Immature natural killer cell (primary cell): ENCODE data around the gene PPP2R2B. TPM values are rescaled to one million over a fixed set of nuclear protein-coding genes. Genes with fewer than 3 reads are reported as not detected.
A peak's percentile ranks its signal among the peaks of the same experiment; 100 is the strongest.

Source experiments
- DNase-seq, 3 donors: peaks; one replicate each; pipeline ENCODE4 v3.0.0; 2022; ENCODE audit warnings: mixed read lengths in 1 of 3
- H3K27ac Mint-ChIP-seq, 6 donors: one replicate each; pipeline ENCODE4 v1.8.0; 2020; ENCODE audit warnings: mixed read lengths in 6 of 6, mild to moderate bottlenecking in 5 of 6, inconsistent platforms in 4 of 6, moderate library complexity in 3 of 6
- H3K27me3 Mint-ChIP-seq, 3 donors: one replicate each; pipeline ENCODE4 v1.8.0; 2020 to 2021; ENCODE audit warnings: low read depth in 3 of 3, mild to moderate bottlenecking in 3 of 3, mixed read lengths in 3 of 3, moderate library complexity in 3 of 3, inconsistent platforms in 1 of 3
- H3K36me3 Mint-ChIP-seq, 3 donors: one replicate each; pipeline ENCODE4 v1.8.0; 2020; ENCODE audit warnings: mixed read lengths in 3 of 3, inconsistent platforms in 2 of 3, mild to moderate bottlenecking in 2 of 3
- H3K4me1 Mint-ChIP-seq, 2 donors: one replicate each; pipeline ENCODE4 v1.8.0; 2020; ENCODE audit warnings: inconsistent platforms in 2 of 2, mild to moderate bottlenecking in 2 of 2, mixed read lengths in 2 of 2, moderate library complexity in 1 of 2
- H3K4me3 Mint-ChIP-seq, 5 donors: one replicate each; pipeline ENCODE4 v1.8.0; 2020; ENCODE audit warnings: mild to moderate bottlenecking in 5 of 5, mixed read lengths in 5 of 5, inconsistent platforms in 3 of 5, moderate library complexity in 3 of 5
- H3K9me3 Mint-ChIP-seq, 6 donors: one replicate each; pipeline ENCODE4 v1.8.0; 2020; ENCODE audit warnings: mild to moderate bottlenecking in 6 of 6, mixed read lengths in 6 of 6, inconsistent platforms in 4 of 6, moderate library complexity in 3 of 6
- polyA plus RNA-seq, 3 donors: library from polyadenylated mRNA; unstranded; fragments of 300-500 nt; fragmentation: Illumina TruSeq; gene quantifications; one replicate each; pipeline ENCODE4 v1.2.3, GENCODE V29; 2021

PPP2R2B gene
- polyA plus RNA-seq, 3 donors from 2014 or later, result 35.6 to 62.3 (median 41.0) TPM

DNA sequence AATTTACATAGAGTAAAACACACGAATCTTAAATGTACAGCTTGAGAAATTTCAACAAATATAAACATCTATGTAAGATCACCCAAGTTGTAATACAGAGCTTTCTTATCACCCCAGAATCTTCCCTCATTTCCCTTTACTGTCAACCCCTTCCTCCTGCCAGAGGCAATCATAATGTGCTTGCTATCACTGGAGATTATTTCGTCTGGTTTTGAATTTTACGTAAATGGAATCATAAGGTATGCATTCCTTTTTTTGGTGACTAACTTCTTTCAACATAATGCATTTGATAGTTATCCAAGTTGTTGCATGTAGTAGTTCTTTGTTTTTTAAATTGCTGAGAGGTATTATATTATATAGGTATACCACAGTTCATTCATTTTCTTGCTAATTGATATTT lies 325.1 kb downstream of the PPP2R2B start:
- no peak overlapping the region for H3K4me3 Mint-ChIP-seq
- no peaks in the 10 kb centered on the region for H3K4me1 Mint-ChIP-seq
- H3K27me3 Mint-ChIP-seq, result peaks cover 0 to 18% (median 1%) of the 10 kb centered on the region in 3 donors
- DNase-seq, result no peak
- H3K36me3 Mint-ChIP-seq, result no peaks in the 10 kb centered on the region
- H3K9me3 Mint-ChIP-seq, result no peaks in the 10 kb centered on the region
- H3K27ac Mint-ChIP-seq, result no peak overlapping the region

GRCh38 chr5:146549615-146550014 lies 328.9 kb downstream of the PPP2R2B start:
- no peak overlapping the region for H3K4me3 Mint-ChIP-seq
- no peaks in the 10 kb centered on the region for H3K4me1 Mint-ChIP-seq
- no peak overlapping the region for H3K27ac Mint-ChIP-seq
- H3K9me3 Mint-ChIP-seq, result no peaks in the 10 kb centered on the region
- no peaks in the 10 kb centered on the region for H3K36me3 Mint-ChIP-seq
- H3K27me3 Mint-ChIP-seq, result peaks cover 0 to 20% (median 3%) of the 10 kb centered on the region in 3 donors
- no peak for DNase-seq

DNA sequence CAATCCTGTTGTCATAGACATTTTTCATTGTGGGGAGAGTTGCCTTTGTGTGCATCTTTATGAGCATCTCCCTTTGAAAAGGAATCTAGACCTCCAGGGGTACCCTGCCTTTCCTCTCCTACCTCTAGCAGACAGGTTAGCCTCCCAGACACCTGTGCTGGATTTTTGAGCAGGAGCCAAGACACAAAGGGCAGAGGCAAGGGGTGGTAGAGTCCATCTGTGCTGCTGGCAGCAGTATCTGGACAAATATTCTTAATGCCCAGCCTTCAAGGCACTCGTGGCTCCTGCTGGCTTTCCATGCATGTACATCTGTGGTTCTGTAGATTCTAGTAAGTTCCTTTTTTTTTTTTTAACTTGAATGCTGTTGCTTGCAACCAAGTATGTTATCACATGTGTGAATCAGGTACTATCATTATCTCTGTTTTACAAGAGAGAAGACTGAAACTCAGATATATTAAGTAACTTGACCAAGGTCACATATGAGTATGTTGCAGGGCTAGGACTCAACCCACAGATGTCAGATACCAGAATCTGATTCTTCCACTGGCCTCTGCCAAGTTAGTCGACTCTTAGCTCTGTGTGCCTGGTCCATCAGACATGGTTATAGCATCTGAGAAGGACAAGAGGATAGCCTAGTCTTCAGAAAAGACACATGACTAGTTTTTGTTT lies 329.6 kb downstream of the PPP2R2B start:
- Mint-ChIP-seq H3K4me3 (no peak overlapping the region), H3K4me1 (peaks cover 0 to 2% of the 10 kb centered on the region in 2 donors), H3K27me3 (peaks cover 0 to 15% (median 3%) of the 10 kb centered on the region in 3 donors), H3K9me3 (no peaks in the 10 kb centered on the region), H3K27ac (no peak overlapping the region), H3K36me3 (no peaks in the 10 kb centered on the region)
- DNase-seq, result no peak

- no peak overlapping the region for H3K4me3 Mint-ChIP-seq
- H3K36me3 Mint-ChIP-seq, result no peaks in the 10 kb centered on the region
- no peak for DNase-seq
- H3K27ac Mint-ChIP-seq, result no peak overlapping the region
- no peaks in the 10 kb centered on the region for H3K9me3 Mint-ChIP-seq
- peaks cover 3 to 4% (median 4%) of the 10 kb centered on the region in 3 donors for H3K27me3 Mint-ChIP-seq
- H3K4me1 Mint-ChIP-seq, result peaks cover 2 to 5% of the 10 kb centered on the region in 2 donors
Observed at GRCh38 chr5:146544232-146544631, 334.3 kb downstream of the PPP2R2B start.

- peaks cover 2 to 5% of the 10 kb centered on the region in 2 donors for H3K4me1 Mint-ChIP-seq
Observed at GRCh38 chr5:146541958-146542849, 336.4 kb downstream of the PPP2R2B start.

GRCh38 chr5:146540414-146540813 lies 338.1 kb downstream of the PPP2R2B start:
- no peak for DNase-seq
- Mint-ChIP-seq H3K27me3 (peaks cover 2 to 3% (median 3%) of the 10 kb centered on the region in 3 donors), H3K4me3 (no peak overlapping the region), H3K4me1 (peaks cover 2 to 5% of the 10 kb centered on the region in 2 donors), H3K9me3 (no peaks in the 10 kb centered on the region), H3K27ac (no peak overlapping the region), H3K36me3 (no peaks in the 10 kb centered on the region)

More at GRCh38 chr5:146541958-146542849, 336.4 kb downstream of the PPP2R2B start:
- no peak overlapping the region for H3K27ac Mint-ChIP-seq
- H3K4me3 Mint-ChIP-seq, result no peak overlapping the region
- peaks cover 3 to 4% (median 3%) of the 10 kb centered on the region in 3 donors for H3K27me3 Mint-ChIP-seq
- no peaks in the 10 kb centered on the region for H3K9me3 Mint-ChIP-seq
- no peaks in the 10 kb centered on the region for H3K36me3 Mint-ChIP-seq
- DNase-seq, result peak; percentile 51 to 59 (median 59)

GRCh38 chr5:146539973-146540372 lies 338.6 kb downstream of the PPP2R2B start:
- Mint-ChIP-seq H3K36me3 (no peaks in the 10 kb centered on the region), H3K27me3 (peaks cover 2 to 3% (median 2%) of the 10 kb centered on the region in 3 donors), H3K27ac (no peak overlapping the region), H3K4me1 (peaks cover 2 to 5% of the 10 kb centered on the region in 2 donors), H3K4me3 (no peak overlapping the region), H3K9me3 (no peaks in the 10 kb centered on the region)
- DNase-seq, result no peak

DNA sequence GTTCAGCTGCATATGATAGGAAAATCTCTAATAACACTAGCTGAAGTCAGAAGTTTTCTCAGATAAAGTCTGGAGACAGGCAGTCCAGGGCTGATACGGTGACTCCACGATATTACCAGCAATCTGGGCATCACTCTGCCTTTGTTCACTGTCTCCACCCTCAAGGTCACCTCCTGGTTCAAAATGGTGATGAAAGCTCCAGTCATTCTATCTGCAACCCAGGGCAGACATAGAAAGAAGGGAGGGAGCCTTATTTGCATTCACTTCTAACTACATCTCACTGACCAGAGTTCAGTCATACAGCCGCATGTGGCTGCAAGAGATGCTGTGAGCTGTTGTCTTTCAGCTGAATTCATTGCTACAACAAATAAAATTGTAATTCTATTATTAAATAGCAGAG lies 340.1 kb downstream of the PPP2R2B start:
- no peaks in the 10 kb centered on the region for H3K36me3 Mint-ChIP-seq
- no peak for DNase-seq
- H3K4me1 Mint-ChIP-seq, result peaks cover 2% of the 10 kb centered on the region in 2 donors
- H3K27me3 Mint-ChIP-seq, result peaks cover 0 to 2% (median 2%) of the 10 kb centered on the region in 3 donors
- no peak overlapping the region for H3K27ac Mint-ChIP-seq
- H3K9me3 Mint-ChIP-seq, result no peaks in the 10 kb centered on the region
- no peak overlapping the region for H3K4me3 Mint-ChIP-seq

GRCh38 chr5:146533882-146534281 lies 344.7 kb downstream of the PPP2R2B start:
- H3K36me3 Mint-ChIP-seq, result no peaks in the 10 kb centered on the region
- DNase-seq, result no peak
- peaks cover 3 to 6% of the 10 kb centered on the region in 2 donors for H3K4me1 Mint-ChIP-seq
- no peak overlapping the region for H3K27ac Mint-ChIP-seq
- H3K4me3 Mint-ChIP-seq, result no peak overlapping the region
- peaks cover 0 to 2% (median 0%) of the 10 kb centered on the region in 3 donors for H3K27me3 Mint-ChIP-seq
- H3K9me3 Mint-ChIP-seq, result no peaks in the 10 kb centered on the region

DNA sequence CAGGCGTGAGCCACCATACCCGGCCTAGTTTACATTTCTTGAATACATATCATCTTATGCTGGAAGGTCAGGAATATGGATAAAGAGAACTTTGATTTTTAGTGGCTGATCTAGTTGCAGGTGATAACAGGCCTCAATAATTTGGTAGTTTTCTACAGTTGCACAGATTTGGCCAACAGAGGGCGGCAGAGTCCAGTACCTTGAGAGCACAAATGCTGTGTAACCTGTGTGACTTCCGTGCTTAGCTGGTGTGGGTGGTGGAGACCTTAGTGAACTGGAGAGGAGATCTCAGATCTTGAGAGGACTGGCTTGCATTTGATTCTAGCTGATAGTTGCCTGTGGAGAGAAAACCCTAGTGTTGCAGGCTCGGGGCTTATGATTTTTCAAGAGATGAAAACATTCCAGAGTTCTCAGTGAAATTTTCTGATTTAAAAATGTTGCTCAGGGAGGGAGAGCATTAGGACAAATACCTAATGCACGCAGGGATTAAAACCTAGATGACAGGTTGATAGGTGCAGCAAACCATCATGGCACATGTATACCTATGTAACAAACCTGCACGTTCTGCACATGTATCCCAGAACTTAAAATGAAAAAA lies 345.2 kb downstream of the PPP2R2B start:
- H3K27ac Mint-ChIP-seq, result no peak overlapping the region
- DNase-seq, result peak; percentile 50 to 65 (median 57)
- H3K27me3 Mint-ChIP-seq, result peaks cover 0 to 2% (median 0%) of the 10 kb centered on the region in 3 donors
- H3K36me3 Mint-ChIP-seq, result no peaks in the 10 kb centered on the region
- peaks cover 3 to 6% of the 10 kb centered on the region in 2 donors for H3K4me1 Mint-ChIP-seq
- H3K4me3 Mint-ChIP-seq, result no peak overlapping the region
- H3K9me3 Mint-ChIP-seq, result no peaks in the 10 kb centered on the region
